ENCODE results near the gene RNPEP. TPM values are rescaled to one million over a fixed set of nuclear protein-coding genes. Genes with fewer than 3 reads are reported as not detected.
A peak's percentile ranks its signal among the peaks of the same experiment; 100 is the strongest.

The RNPEP gene, protein sequence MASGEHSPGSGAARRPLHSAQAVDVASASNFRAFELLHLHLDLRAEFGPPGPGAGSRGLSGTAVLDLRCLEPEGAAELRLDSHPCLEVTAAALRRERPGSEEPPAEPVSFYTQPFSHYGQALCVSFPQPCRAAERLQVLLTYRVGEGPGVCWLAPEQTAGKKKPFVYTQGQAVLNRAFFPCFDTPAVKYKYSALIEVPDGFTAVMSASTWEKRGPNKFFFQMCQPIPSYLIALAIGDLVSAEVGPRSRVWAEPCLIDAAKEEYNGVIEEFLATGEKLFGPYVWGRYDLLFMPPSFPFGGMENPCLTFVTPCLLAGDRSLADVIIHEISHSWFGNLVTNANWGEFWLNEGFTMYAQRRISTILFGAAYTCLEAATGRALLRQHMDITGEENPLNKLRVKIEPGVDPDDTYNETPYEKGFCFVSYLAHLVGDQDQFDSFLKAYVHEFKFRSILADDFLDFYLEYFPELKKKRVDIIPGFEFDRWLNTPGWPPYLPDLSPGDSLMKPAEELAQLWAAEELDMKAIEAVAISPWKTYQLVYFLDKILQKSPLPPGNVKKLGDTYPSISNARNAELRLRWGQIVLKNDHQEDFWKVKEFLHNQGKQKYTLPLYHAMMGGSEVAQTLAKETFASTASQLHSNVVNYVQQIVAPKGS
- total RNA-seq (2014; rRNA removed; shearing (Covaris generic)) (61.6 and 80.3 TPM in 2 replicates), polyA plus RNA-seq (2016; fragmentation: Nextera tagmentation; extraction: Ambion mirVana) (32.1 and 35.0 TPM in 2 replicates)
- long read RNA-seq, transcript RNPEP-201 (11 exons, 2,427 nt) = major isoform, 39 of 51 reads
- long read RNA-seq, partial matches to known transcripts = 6 of 51 reads
- long read RNA-seq, other reads (novel, unspliced or antisense) = 5 of 51 reads

DNA sequence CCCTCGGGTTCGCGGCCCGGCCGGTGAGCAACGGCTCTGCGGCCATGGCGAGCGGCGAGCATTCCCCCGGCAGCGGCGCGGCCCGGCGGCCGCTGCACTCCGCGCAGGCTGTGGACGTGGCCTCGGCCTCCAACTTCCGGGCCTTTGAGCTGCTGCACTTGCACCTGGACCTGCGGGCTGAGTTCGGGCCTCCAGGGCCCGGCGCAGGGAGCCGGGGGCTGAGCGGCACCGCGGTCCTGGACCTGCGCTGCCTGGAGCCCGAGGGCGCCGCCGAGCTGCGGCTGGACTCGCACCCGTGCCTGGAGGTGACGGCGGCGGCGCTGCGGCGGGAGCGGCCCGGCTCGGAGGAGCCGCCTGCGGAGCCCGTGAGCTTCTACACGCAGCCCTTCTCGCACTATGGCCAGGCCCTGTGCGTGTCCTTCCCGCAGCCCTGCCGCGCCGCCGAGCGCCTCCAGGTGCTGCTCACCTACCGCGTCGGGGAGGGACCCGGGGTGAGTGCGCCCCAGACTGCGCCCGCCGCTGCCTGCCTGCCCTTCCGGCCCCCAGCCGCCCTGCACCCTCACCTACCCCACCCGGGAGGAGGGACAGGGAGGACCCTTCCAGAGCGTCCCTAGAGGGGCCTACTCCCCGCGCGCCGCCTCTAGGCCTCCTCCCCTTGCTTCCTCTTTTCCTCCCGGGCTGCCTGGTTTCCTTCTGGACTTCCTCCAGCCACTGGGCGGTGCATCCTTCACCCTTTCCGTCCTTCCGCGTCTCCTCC, at the start of gene RNPEP:
TSS of gene RNPEP (plus strand) at position 26 of the 757 bp plus-strand sequence. CDS start at position 45, 19 bp downstream.
- Histone ChIP-seq H3K36me3 (ENCODE audit: insufficient read depth) (no peaks in the 10 kb centered on the region), H3K27ac (ENCODE audit: low read depth) (peak within 1 kb of the TSS; percentile 42; the same call in 1 of the 2 replicates), H3F3A (replicated peaks; ENCODE audit: low read depth) (no peaks in the 10 kb centered on the region), H2AFZ (peak within 1 kb of the TSS; percentile 73), H3K4me2 (peak within 1 kb of the TSS; percentile 87), H3K4me1 (ENCODE audit: insufficient read depth) (peaks cover 6% of the 10 kb centered on the region), H3K4me3 (peak within 1 kb of the TSS; percentile 70), H3K27me3 (ENCODE audit: insufficient read depth) (0 out of 2 replicates have a peak, but pooled peaks cover 10% of the 10 kb centered on the region), H3K79me2 (replicated peaks; ENCODE audit: insufficient read depth) (peaks cover 43% of the 10 kb centered on the region), H3K9me2 (ENCODE audit: insufficient read depth) (no peaks in the 10 kb centered on the region), H4K20me1 (replicated peaks; ENCODE audit: insufficient read depth) (peaks cover 10% of the 10 kb centered on the region; the same call in 1 of the 2 replicates)
- H3K4me3 Mint-ChIP-seq = peak within 1 kb of the TSS; percentile 91
- peak; percentile 81 for DNase-seq (ENCODE audit: low spot score)
- peak; percentile 83 for ATAC-seq
- H3K9me3 Mint-ChIP-seq = no peaks in the 10 kb centered on the region
- TF ChIP-seq, protein P1, sequence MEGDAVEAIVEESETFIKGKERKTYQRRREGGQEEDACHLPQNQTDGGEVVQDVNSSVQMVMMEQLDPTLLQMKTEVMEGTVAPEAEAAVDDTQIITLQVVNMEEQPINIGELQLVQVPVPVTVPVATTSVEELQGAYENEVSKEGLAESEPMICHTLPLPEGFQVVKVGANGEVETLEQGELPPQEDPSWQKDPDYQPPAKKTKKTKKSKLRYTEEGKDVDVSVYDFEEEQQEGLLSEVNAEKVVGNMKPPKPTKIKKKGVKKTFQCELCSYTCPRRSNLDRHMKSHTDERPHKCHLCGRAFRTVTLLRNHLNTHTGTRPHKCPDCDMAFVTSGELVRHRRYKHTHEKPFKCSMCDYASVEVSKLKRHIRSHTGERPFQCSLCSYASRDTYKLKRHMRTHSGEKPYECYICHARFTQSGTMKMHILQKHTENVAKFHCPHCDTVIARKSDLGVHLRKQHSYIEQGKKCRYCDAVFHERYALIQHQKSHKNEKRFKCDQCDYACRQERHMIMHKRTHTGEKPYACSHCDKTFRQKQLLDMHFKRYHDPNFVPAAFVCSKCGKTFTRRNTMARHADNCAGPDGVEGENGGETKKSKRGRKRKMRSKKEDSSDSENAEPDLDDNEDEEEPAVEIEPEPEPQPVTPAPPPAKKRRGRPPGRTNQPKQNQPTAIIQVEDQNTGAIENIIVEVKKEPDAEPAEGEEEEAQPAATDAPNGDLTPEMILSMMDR (conservative IDR thresholded peaks at IDR 0.05; ENCODE audit: low read depth in 2 of 2) = 0 out of 4 replicates have a peak, but pooled peaks of 1 of the 2 experiments have one; percentile 8
- peak; percentile 53 for TF ChIP-seq POLR2AphosphoS5 (IDR thresholded peaks at IDR 0.05; ENCODE audit: low read depth)
- TF ChIP-seq, protein P2, sequence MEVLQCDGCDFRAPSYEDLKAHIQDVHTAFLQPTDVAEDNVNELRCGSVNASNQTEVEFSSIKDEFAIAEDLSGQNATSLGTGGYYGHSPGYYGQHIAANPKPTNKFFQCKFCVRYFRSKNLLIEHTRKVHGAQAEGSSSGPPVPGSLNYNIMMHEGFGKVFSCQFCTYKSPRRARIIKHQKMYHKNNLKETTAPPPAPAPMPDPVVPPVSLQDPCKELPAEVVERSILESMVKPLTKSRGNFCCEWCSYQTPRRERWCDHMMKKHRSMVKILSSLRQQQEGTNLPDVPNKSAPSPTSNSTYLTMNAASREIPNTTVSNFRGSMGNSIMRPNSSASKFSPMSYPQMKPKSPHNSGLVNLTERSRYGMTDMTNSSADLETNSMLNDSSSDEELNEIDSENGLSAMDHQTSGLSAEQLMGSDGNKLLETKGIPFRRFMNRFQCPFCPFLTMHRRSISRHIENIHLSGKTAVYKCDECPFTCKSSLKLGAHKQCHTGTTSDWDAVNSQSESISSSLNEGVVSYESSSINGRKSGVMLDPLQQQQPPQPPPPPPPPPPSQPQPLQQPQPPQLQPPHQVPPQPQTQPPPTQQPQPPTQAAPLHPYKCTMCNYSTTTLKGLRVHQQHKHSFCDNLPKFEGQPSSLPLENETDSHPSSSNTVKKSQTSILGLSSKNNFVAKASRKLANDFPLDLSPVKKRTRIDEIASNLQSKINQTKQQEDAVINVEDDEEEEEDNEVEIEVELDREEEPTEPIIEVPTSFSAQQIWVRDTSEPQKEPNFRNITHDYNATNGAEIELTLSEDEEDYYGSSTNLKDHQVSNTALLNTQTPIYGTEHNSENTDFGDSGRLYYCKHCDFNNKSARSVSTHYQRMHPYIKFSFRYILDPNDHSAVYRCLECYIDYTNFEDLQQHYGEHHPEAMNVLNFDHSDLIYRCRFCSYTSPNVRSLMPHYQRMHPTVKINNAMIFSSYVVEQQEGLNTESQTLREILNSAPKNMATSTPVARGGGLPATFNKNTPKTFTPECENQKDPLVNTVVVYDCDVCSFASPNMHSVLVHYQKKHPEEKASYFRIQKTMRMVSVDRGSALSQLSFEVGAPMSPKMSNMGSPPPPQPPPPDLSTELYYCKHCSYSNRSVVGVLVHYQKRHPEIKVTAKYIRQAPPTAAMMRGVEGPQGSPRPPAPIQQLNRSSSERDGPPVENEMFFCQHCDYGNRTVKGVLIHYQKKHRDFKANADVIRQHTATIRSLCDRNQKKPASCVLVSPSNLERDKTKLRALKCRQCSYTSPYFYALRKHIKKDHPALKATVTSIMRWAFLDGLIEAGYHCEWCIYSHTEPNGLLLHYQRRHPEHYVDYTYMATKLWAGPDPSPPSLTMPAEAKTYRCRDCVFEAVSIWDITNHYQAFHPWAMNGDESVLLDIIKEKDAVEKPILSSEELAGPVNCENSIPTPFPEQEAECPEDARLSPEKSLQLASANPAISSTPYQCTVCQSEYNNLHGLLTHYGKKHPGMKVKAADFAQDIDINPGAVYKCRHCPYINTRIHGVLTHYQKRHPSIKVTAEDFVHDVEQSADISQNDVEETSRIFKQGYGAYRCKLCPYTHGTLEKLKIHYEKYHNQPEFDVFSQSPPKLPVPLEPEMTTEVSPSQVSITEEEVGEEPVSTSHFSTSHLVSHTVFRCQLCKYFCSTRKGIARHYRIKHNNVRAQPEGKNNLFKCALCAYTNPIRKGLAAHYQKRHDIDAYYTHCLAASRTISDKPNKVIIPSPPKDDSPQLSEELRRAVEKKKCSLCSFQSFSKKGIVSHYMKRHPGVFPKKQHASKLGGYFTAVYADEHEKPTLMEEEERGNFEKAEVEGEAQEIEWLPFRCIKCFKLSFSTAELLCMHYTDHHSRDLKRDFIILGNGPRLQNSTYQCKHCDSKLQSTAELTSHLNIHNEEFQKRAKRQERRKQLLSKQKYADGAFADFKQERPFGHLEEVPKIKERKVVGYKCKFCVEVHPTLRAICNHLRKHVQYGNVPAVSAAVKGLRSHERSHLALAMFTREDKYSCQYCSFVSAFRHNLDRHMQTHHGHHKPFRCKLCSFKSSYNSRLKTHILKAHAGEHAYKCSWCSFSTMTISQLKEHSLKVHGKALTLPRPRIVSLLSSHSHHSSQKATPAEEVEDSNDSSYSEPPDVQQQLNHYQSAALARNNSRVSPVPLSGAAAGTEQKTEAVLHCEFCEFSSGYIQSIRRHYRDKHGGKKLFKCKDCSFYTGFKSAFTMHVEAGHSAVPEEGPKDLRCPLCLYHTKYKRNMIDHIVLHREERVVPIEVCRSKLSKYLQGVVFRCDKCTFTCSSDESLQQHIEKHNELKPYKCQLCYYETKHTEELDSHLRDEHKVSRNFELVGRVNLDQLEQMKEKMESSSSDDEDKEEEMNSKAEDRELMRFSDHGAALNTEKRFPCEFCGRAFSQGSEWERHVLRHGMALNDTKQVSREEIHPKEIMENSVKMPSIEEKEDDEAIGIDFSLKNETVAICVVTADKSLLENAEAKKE (CRISPR knock-in tag; IDR thresholded peaks at IDR 0.05) = no peak
- peaks cover 4% of the 10 kb centered on the region; the same call in 2 of the 3 replicates for H3K36me3 Mint-ChIP-seq (ENCODE audit: low read depth)
- peaks cover 8% of the 10 kb centered on the region for H3K27me3 Mint-ChIP-seq (ENCODE audit: insufficient read depth, low read depth, poor library complexity)
- H3K27ac Mint-ChIP-seq = peak within 1 kb of the TSS; percentile 81; the same call in 1 of the 2 replicates
- H3K4me1 Mint-ChIP-seq = peaks cover 16% of the 10 kb centered on the region; the same call in 2 of the 3 replicates

Measured in GM23338 (cell line).